Measurements from ENCODE around the gene IFIT1. TPM values are rescaled to one million over a fixed set of nuclear protein-coding genes. Genes with fewer than 3 reads are reported as not detected.

Gene IFIT1
- total RNA-seq, 3 donors from 2014 or later (not counting 1 experiment from before 2014, with no cell fraction given): 1.0 to 4.9 (median 2.7) TPM

- Mint-ChIP-seq H3K4me1 (no peaks in the 10 kb centered on the region), H3K27ac (no peak overlapping the region), H3K4me3 (no peak overlapping the region), H3K36me3 (no peaks in the 10 kb centered on the region), H3K27me3 (ENCODE audit: low read depth in 2 of 2) (peaks cover 21 to 65% of the 10 kb centered on the region in 2 donors), H3K9me3 (no peaks in the 10 kb centered on the region)
- WGBS (ENCODE audit: insufficient coverage): 92% methylated on average over 12 of the region's 12 CpGs
- TF ChIP-seq, protein P1, sequence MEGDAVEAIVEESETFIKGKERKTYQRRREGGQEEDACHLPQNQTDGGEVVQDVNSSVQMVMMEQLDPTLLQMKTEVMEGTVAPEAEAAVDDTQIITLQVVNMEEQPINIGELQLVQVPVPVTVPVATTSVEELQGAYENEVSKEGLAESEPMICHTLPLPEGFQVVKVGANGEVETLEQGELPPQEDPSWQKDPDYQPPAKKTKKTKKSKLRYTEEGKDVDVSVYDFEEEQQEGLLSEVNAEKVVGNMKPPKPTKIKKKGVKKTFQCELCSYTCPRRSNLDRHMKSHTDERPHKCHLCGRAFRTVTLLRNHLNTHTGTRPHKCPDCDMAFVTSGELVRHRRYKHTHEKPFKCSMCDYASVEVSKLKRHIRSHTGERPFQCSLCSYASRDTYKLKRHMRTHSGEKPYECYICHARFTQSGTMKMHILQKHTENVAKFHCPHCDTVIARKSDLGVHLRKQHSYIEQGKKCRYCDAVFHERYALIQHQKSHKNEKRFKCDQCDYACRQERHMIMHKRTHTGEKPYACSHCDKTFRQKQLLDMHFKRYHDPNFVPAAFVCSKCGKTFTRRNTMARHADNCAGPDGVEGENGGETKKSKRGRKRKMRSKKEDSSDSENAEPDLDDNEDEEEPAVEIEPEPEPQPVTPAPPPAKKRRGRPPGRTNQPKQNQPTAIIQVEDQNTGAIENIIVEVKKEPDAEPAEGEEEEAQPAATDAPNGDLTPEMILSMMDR (IDR thresholded peaks at IDR 0.05): no peak
- Histone ChIP-seq H3K4me3 (ENCODE audit: low read length) (no peak overlapping the region), H3K9me3 (ENCODE audit: control insufficient read depth, insufficient read depth, low read length) (no peaks in the 10 kb centered on the region), H3K36me3 (ENCODE audit: control insufficient read depth, insufficient read depth, low read length) (no peaks in the 10 kb centered on the region), H3K27ac (ENCODE audit: low read length) (no peak overlapping the region), H3K27me3 (ENCODE audit: control insufficient read depth, insufficient read depth, low read length) (peaks cover 2% of the 10 kb centered on the region), H3K4me1 (ENCODE audit: control insufficient read depth, insufficient read depth, low read length) (no peaks in the 10 kb centered on the region)
- ATAC-seq: no peak
- intact Hi-C loops (cut with micrococcal nuclease): no loop called here
- no peak for DNase-seq
Observed at GRCh38 chr10:89351780-89352597, 40.4 kb upstream of the IFIT1 start.

- no peaks in the 10 kb centered on the region for H3K36me3 Mint-ChIP-seq
- H3K4me3 Mint-ChIP-seq: no peak overlapping the region
- intact Hi-C loops (cut with micrococcal nuclease): no loop called here
- Histone ChIP-seq H3K36me3 (ENCODE audit: control insufficient read depth, insufficient read depth, low read length) (no peaks in the 10 kb centered on the region), H3K4me3 (ENCODE audit: low read length) (no peak overlapping the region), H3K27ac (ENCODE audit: low read length) (no peak overlapping the region), H3K9me3 (ENCODE audit: control insufficient read depth, insufficient read depth, low read length) (no peaks in the 10 kb centered on the region), H3K27me3 (ENCODE audit: control insufficient read depth, insufficient read depth, low read length) (peaks cover 4% of the 10 kb centered on the region), H3K4me1 (ENCODE audit: control insufficient read depth, insufficient read depth, low read length) (no peaks in the 10 kb centered on the region)
- no peak for DNase-seq
- H3K27me3 Mint-ChIP-seq (ENCODE audit: low read depth in 2 of 2): peaks cover 24 to 65% of the 10 kb centered on the region in 2 donors
- no peaks in the 10 kb centered on the region for H3K4me1 Mint-ChIP-seq
- 81% methylated on average over 4 of the region's 4 CpGs for WGBS (ENCODE audit: insufficient coverage)
- no peak overlapping the region for H3K27ac Mint-ChIP-seq
- H3K9me3 Mint-ChIP-seq: no peaks in the 10 kb centered on the region
- ATAC-seq: no peak
- TF ChIP-seq, protein P1 (IDR thresholded peaks at IDR 0.05): no peak
Observed at GRCh38 chr10:89352802-89353201, 39.6 kb upstream of the IFIT1 start.

- H3K27ac ChIP-seq (ENCODE audit: low read length): no peak overlapping the region
- no peaks in the 10 kb centered on the region for H3K4me1 Mint-ChIP-seq
- intact Hi-C loops (cut with micrococcal nuclease): no loop called here
- ATAC-seq: no peak
- H3K36me3 Mint-ChIP-seq: no peaks in the 10 kb centered on the region
- peaks cover 25 to 44% of the 10 kb centered on the region in 2 donors for H3K27me3 Mint-ChIP-seq (ENCODE audit: low read depth in 2 of 2)
- H3K4me3 ChIP-seq (ENCODE audit: low read length): no peak overlapping the region
- no peak for DNase-seq
- no peaks in the 10 kb centered on the region for H3K9me3 Mint-ChIP-seq
- H3K4me1 ChIP-seq (ENCODE audit: control insufficient read depth, insufficient read depth, low read length): no peaks in the 10 kb centered on the region
- H3K27ac Mint-ChIP-seq: no peak overlapping the region
- no peaks in the 10 kb centered on the region for H3K9me3 ChIP-seq (ENCODE audit: control insufficient read depth, insufficient read depth, low read length)
- H3K27me3 ChIP-seq (ENCODE audit: control insufficient read depth, insufficient read depth, low read length): peaks cover 4% of the 10 kb centered on the region
- TF ChIP-seq, protein P1 (IDR thresholded peaks at IDR 0.05): no peak
- WGBS (ENCODE audit: insufficient coverage): 100% methylated on average over 2 of the region's 2 CpGs
- H3K36me3 ChIP-seq (ENCODE audit: control insufficient read depth, insufficient read depth, low read length): no peaks in the 10 kb centered on the region
- H3K4me3 Mint-ChIP-seq: no peak overlapping the region
Observed at GRCh38 chr10:89355394-89355931, 37.0 kb upstream of the IFIT1 start.

All from natural killer cell (primary cell).